ENCODE measurements around the gene NACC2. TPM values are rescaled to one million over a fixed set of nuclear protein-coding genes. Genes with fewer than 3 reads are reported as not detected.

NACC2 gene
- total and polyA plus RNA-seq, 9 of the 15 experiments (the other 6 are each of a cell fraction or from before 2014, with no cell fraction given), result 0.70 to 25.1 (median 5.6) TPM

DNA sequence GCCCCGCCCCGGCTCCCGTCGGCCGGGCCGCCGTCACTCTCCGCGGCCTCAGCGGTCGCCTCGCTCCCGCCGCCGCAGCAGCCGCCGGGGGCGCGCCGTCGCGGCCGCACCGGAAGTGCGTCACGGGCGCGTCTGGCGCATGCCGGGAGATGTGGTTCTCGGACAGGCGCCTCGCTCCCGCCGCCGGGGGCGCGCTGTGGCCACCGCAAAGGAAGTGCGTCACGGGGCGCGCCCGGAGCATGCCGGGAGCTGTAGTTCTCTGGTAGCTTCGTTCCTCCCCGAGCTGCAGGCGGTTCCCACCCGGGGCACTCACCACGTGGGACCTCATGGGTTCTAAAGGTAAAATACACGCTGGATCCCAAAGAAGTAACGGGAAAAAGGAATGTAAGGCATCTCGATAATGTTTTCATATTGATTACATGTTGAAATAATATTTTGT lies 133.8 kb downstream of the NACC2 start, which contains the start of gene UBAC1 (continued):
- TF ChIP-seq, protein P1, sequence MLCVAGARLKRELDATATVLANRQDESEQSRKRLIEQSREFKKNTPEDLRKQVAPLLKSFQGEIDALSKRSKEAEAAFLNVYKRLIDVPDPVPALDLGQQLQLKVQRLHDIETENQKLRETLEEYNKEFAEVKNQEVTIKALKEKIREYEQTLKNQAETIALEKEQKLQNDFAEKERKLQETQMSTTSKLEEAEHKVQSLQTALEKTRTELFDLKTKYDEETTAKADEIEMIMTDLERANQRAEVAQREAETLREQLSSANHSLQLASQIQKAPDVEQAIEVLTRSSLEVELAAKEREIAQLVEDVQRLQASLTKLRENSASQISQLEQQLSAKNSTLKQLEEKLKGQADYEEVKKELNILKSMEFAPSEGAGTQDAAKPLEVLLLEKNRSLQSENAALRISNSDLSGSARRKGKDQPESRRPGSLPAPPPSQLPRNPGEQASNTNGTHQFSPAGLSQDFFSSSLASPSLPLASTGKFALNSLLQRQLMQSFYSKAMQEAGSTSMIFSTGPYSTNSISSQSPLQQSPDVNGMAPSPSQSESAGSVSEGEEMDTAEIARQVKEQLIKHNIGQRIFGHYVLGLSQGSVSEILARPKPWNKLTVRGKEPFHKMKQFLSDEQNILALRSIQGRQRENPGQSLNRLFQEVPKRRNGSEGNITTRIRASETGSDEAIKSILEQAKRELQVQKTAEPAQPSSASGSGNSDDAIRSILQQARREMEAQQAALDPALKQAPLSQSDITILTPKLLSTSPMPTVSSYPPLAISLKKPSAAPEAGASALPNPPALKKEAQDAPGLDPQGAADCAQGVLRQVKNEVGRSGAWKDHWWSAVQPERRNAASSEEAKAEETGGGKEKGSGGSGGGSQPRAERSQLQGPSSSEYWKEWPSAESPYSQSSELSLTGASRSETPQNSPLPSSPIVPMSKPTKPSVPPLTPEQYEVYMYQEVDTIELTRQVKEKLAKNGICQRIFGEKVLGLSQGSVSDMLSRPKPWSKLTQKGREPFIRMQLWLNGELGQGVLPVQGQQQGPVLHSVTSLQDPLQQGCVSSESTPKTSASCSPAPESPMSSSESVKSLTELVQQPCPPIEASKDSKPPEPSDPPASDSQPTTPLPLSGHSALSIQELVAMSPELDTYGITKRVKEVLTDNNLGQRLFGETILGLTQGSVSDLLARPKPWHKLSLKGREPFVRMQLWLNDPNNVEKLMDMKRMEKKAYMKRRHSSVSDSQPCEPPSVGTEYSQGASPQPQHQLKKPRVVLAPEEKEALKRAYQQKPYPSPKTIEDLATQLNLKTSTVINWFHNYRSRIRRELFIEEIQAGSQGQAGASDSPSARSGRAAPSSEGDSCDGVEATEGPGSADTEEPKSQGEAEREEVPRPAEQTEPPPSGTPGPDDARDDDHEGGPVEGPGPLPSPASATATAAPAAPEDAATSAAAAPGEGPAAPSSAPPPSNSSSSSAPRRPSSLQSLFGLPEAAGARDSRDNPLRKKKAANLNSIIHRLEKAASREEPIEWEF (CRISPR knock-in tag; IDR thresholded peaks at IDR 0.05), result no peak
- TF ChIP-seq PHB (CRISPR knock-in tag; IDR thresholded peaks at IDR 0.05) (no peak), ZNF217 (CRISPR knock-in tag; IDR thresholded peaks at IDR 0.05) (no peak), PML (IDR thresholded peaks at IDR 0.05; ENCODE audit: low read length) (no peak), ZNF77 (CRISPR knock-in tag; IDR thresholded peaks at IDR 0.05) (no peak), DMBX1 (CRISPR knock-in tag; IDR thresholded peaks at IDR 0.05; ENCODE audit: borderline replicate concordance) (peak; percentile 78; the same call in 1 of the 2 replicates), ZNF146 (CRISPR knock-in tag; IDR thresholded peaks at IDR 0.05; ENCODE audit: unreplicated experiment) (no peak), MXI1 (IDR thresholded peaks at IDR 0.05; ENCODE audit: low read depth, low read length) (peak; percentile 67; the same call in 1 of the 2 replicates), RBM39 (optimal IDR thresholded peaks at IDR 0.05; ENCODE audit: low read depth, low read length) (no peak), RBBP5 (IDR thresholded peaks at IDR 0.05; ENCODE audit: borderline replicate concordance, insufficient read depth, low read length, poor library complexity, severe bottlenecking) (no peak)
- TF ChIP-seq, protein P2, sequence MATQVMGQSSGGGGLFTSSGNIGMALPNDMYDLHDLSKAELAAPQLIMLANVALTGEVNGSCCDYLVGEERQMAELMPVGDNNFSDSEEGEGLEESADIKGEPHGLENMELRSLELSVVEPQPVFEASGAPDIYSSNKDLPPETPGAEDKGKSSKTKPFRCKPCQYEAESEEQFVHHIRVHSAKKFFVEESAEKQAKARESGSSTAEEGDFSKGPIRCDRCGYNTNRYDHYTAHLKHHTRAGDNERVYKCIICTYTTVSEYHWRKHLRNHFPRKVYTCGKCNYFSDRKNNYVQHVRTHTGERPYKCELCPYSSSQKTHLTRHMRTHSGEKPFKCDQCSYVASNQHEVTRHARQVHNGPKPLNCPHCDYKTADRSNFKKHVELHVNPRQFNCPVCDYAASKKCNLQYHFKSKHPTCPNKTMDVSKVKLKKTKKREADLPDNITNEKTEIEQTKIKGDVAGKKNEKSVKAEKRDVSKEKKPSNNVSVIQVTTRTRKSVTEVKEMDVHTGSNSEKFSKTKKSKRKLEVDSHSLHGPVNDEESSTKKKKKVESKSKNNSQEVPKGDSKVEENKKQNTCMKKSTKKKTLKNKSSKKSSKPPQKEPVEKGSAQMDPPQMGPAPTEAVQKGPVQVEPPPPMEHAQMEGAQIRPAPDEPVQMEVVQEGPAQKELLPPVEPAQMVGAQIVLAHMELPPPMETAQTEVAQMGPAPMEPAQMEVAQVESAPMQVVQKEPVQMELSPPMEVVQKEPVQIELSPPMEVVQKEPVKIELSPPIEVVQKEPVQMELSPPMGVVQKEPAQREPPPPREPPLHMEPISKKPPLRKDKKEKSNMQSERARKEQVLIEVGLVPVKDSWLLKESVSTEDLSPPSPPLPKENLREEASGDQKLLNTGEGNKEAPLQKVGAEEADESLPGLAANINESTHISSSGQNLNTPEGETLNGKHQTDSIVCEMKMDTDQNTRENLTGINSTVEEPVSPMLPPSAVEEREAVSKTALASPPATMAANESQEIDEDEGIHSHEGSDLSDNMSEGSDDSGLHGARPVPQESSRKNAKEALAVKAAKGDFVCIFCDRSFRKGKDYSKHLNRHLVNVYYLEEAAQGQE (IDR thresholded peaks at IDR 0.05; ENCODE audit: borderline replicate concordance), result no peak
- TF ChIP-seq, protein P2 (CRISPR knock-in tag; IDR thresholded peaks at IDR 0.05; ENCODE audit: low read depth), result no peak
- TF ChIP-seq, protein P3, sequence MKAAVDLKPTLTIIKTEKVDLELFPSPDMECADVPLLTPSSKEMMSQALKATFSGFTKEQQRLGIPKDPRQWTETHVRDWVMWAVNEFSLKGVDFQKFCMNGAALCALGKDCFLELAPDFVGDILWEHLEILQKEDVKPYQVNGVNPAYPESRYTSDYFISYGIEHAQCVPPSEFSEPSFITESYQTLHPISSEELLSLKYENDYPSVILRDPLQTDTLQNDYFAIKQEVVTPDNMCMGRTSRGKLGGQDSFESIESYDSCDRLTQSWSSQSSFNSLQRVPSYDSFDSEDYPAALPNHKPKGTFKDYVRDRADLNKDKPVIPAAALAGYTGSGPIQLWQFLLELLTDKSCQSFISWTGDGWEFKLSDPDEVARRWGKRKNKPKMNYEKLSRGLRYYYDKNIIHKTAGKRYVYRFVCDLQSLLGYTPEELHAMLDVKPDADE (conservative IDR thresholded peaks at IDR 0.05; ENCODE audit: control insufficient read depth, low read depth, low read length), result peak; percentile 99

Data from K562 (cell line).